Measurements from ENCODE around the gene INF2.

INF2 gene

DNA sequence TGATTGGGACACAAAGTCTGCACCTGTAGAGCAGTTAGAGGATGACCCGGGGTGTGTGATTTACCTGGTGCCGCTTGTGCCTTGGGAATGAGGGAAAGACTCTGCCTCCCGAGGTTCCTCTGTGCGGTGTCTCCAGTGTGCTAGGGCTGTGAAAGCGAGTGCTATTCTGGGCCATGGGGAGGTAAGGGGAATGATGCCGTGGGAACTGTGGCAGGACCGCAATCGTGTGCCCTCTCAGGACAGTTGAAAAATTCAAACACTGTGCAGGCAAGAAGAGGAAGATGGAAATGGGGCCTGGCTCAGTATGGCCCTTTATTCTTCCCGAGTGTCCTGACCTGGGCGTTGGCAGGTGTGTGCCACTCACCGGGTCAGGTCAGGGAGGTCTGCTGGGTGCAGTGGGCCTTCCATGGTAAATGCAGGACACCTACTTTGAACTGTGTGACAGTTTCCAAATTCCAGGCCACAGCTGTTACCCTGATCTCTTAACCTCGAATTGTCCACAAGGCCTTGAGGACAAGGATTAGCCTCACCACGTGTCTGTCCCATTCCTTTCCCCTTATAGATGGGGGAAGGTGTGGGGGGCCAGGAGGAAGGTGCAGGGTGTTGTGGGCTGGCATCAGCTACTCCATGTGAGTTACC lies 64.9 kb downstream of the INF2 start:
- DNase-seq = no peak

DNA sequence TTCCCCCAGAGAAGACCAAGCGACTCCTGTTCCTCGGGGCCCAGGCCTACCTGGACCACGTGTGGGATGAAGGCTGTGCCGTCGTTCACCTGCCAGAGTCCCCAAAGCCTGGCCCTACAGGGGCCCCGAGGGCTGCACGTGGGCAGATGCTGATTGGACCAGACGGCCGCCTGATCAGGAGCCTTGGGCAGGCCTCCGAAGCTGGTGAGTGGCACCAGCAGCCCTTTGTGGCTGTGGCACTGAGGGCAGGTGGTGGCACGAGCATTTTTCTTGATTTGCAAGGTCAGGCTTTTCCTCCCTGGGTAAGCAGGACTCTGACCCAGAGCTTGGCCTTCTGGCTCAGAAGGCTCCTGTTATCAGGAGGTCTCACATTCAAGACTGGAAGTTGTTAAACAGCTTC lies 66.2 kb downstream of the INF2 start:
- no peak for DNase-seq

DNA sequence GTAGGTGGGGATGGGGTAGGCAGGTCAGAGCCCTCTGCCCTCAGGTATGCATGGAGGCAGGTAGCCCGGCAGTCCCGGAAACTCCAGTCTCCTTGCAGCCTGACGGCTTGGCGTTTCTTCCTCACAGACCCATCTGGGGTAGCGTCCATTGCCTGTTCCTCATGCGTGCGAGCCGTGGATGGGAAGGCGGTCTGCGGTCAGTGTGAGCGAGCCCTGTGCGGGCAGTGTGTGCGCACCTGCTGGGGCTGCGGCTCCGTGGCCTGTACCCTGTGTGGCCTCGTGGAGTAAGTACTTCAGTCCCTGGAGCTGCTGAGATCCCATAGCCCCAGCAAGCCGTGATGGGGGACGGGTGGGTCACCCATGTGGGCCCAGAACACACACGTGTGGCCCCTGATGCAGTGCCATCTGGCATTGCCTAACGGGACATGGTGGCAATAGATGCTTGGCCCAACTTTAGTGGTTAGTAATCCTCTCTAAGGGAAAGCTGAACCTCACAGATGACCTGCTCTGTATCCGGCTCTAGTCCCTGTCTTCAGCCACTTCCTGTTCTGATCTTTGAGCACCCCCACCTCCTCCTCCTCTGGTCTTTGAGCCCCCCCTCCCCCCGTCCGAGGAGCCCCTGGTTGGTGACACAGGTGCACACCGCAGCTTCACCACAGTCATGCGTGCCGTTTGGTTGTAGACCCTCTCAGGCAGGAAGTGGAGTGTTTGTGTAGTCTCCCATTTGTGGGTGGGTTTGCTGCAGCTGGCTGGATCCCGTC lies 67.2 kb downstream of the INF2 start:
- DNase-seq = no peak

DNA sequence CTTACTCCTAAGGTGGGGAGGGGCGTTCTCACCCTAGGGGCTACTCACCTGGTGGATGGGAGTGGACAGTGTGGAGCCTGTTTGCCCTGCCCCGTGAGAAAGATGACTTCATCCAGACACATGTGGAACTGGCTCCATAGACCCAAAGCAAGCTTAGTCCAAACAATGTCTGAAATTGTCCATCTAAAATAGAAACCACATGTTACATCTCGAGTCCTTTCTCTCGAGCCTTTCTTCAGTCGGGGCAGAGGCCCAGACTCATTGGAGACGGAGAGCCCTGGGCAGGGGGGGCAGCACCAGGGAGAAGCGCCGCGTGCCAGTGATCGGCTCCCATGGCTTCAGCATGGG lies 67.8 kb downstream of the INF2 start:
- no peak for DNase-seq

DNA sequence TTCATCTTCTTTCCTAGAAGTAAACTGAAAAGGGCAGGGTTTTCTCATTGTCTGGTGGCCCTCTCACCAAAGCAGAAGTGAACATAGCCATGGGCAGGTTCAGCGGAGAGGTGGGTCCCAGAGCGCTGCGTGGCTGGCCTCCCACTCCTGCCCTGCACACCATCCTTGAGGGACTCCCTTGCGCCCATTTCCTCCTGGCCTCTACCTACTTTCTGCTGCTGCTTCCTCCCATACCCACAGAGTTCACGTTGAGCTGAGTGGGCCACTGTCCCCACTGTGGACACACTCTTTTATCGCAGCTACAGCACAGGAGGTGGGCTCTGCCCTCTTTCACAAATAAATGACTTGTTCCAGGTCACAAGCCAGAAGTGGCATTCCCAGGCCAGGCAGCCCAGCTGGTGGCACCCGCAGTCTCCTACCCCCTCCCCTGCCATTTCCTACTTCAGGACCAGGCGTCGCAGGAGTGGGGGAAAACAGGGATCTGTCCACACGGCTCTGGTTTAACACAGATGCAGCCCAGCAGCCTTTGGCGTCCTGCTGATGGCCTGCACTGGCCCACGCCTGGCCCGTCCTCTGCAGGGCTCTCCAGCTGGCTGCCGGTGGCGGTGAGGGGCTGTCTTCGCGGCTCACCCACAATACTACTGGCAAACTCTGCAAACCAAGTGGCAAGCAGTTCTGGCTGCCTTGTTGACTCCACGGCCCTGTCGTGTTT lies 68.4 kb downstream of the INF2 start:
- no peak for DNase-seq

DNA sequence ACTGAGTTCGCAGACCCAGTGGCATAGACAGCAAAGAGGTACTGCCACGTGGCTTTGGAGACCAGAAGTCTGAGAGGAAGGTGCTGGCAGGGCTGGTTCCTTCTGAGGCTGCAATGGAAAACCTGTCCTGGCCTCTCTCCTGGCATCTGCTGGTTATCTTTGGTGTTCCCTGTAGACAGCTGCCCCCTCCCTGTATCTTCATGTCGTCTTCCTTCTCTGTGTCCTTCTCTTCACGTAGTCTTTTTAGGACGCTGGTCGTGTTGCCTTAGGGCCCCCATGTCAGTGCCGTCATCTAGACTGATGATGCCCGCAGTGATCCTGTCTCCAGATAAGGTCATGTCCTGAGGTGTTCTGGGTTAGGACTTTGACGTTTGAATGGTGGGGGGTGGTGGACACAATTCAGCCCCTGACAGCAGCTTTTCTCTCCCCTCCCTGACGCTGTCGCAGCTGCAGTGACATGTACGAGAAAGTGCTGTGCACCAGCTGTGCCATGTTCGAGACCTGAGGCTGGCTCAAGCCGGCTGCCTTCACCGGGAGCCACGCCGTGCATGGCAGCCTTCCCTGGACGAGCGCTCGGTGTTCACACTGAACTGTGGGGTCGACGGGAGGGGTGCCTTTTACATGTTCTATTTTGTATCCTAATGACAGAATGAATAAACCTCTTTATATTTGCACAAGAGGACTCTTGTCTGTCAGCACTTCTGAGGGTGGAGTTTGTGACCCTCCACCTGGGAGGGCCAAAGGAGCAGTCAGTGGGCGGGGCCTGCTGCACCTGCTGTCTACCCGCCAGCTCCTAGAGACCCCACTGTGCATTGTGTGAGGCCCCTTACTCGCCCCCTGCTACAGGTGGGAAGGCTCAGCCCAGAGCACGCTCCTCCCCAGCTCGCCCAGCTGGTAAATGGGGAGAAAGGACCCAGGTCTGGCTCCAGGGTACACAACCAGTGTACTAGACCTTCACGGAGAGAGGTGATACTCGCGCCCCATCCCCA lies 69.9 kb downstream of the INF2 start:
- no peak for DNase-seq

DNA sequence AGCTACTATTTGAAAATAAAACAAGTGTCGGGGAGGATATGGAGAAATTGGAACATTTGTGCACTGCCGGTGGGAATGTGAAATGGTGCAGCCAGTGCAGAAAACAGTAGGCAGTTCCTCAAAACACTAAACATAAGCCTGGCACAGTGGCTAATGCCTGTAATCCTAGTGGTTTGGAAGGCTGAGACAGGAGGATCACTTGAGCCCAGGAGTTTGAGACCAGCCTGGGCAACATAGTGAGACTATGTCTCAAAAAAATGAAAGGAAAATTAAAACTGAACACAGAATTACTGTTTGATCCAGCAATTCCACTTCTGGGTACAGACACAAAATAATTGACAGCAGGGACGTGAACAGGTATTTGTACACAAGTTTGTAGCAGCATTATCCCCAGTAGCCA lies 76.1 kb downstream of the INF2 start:
- no peak for DNase-seq

DNA sequence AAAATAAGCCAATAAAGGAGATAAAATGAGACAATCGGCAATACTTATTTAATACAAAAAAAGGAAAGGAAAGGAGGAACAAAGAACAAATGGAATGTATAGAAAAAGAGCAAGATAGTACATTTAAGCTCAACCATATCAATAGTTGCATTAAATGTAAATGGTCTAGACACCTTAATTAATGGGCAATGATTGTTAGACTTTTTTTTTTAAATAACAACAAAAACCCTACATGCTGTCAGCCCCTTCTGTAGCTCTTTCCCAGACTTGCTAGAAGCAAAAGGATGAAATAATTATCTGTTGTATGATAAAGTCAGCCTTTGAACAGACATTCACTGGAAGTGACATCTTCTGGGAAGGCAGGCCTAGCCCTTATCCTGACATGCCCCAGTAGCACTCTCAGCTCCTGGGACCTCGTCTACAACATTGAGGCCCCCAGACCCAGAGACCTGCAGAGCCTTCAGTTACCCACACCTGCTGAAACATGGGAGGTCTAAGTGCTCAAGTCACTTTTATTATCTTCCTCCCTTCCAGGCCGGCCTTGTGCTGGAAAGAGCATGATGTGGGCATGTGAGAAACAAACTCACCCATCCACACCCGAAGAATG lies 76.9 kb downstream of the INF2 start:
- DNase-seq = no peak

DNA sequence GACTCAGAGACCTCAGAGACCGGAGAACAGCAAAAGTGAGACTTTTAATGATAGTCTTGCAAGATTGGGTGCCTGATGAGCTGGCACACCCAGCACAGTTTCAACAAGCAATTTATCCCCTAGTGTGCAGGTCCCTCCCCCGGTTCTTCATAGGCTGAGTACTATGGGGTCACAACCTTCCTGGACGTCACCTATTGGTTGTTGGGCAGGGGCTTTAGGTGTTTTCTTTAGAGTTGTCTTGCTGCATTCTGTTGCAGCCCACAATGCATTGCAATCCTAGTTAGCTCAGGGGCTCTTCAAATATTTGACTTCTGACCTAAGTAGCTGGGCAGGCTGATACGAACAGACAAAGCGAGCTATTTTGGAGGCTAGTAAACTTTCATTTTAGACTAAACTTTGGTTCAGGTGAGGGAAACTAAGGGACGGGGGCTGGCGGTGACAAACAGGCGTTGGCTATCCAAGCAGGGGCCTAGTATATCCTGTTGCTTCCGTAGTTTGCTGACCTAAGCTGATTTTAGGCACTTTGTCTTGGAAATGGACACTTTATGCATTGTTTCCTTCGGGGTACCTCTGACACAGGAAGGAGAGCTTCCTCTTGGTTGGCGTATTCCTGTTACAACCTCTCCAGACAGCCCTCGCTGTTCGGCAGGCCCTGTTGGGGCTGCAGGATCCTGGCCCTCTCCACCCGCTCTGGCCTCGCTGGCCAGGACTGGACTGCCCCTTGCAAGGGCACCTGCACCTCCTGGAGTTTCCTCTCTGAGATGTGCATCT lies 77.6 kb downstream of the INF2 start:
- no peak for DNase-seq

DNA sequence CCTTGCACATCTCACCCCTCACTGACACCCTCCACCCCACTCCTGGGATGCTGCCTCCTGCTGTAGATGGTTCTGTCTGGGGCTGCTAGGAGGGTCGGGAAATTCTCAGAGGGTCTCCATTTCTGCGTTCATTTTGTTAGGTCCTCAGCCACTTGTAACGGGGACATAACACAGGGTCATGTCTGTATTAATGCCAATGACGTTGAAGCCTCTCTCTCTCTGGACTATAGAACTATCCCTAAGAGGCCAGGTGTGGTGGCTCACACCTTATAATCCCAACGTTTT lies 78.2 kb downstream of the INF2 start:
- no peak for DNase-seq

DNA sequence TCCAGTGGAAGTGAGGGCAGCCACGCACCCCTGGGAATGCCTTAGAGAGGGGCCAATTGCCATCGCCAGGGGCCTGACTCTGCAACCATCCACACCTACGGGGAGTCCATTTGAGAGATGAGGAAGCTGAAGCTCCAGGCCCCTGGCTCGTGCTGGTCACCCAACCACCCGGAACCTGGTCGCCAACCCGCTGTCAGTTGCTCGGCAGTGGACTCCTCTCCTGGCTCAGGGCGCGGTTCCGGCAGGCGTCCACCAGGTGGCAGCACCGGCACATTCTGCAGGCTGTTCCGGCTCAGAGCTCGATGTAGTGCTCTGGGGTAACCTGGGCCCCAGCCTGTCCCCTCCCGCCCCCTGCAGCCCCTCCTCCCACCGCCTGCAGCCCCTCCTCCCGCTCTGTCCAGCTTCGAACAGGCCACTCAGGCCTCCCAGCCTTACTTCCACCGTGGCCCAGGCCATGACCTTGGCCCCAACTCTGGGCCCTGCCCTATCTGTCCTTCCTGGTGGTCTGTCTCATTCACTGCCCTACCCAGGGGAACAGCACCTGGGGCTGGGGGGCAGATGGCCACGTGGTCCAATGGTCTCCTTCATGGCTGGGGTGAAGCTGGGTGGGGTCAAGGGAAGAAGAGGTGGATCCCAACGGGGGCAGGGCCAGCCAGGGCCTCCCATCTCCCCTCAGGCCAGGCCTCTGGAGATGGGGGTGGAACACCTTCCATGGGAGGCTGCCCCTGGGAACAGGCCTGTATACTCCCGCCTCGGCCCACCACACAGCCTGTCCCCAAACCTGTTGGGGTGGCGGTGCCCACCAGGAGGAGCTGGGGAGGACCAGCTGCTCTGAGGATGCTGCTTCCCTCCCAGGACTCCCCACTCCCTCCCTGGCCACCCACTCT lies 79.3 kb downstream of the INF2 start:
- peak; percentile 79 to 97 (median 86) for DNase-seq

DNA sequence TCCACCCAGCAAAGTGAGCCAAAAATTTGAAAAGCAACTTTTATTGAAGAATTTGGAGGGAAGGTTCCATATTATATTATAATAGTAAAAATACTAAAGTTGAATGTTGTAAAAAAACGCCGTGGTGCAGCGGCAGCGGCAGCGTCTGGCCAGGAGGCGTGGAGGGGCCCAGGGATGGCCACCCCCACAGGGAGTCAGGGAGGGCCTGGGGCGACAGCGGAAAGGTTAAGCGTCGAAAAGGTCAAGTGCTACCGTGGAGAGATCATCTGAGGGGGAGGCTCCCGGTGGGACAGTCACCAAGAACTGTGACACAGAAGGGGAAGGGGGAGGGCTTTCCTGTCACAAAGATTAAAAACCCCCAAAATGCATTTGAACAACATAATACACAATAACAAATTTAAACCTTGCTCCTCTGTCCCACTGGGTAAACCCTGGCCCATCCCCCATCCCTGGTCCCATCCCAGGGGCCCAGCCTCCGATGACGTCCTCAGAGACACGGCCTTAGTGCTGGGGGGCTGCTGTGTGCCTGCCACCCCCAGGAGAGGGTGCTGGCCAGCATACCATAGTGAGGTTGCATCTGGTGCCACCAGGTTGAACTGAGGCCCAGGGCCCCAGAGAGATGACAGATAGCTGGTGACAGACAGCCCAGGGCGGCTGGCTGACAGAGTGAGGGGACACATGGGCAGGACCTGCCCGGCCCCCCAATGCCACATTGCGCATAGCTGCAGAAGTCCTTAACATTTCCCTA lies 80.1 kb downstream of the INF2 start:
- DNase-seq = no peak

DNA sequence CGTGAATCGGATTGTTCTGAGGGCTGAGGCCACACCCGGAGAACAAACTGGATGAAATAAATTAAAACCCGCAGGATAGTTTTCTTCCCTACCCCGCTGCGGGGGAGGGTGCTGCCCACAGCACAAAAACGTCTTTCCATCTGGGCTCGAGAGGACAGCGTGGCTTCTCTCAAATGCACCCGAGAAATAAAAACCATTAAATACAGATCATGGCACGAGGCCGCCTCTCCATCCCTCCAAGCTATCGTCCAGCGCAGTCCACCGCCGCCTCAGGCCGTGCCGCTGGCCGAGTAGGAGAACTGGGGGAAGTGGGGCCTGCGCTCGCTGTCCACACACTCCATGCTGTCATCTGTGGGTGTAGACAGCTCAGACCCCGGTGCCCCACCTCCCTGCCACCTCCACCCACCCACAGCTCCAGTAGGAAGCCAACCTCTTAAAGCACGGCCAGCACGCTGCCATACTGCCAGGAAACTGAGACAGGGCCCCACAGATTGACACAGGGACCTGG lies 80.7 kb downstream of the INF2 start:
- no peak for DNase-seq

DNA sequence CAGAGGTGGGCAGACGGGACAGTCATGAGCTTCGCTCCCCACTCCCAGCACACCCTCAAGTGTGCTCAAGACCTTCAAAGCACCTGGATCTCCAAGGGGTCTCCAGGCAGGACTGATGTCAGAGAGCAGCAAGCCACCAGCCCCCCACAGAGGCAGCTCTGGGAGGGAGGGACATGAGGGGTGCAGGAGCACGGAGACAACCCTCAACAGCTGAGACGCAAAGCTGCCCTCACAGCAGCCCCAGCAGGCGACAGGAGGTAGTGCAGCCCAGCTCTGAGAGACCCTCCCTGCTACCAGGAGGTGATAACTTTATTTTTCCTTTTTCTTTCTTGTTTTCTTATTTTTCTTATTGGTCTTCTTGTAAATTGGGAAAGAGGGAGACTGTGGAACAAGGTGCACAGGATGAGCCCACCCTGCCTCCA lies 81.4 kb downstream of the INF2 start:
- DNase-seq = no peak

DNA sequence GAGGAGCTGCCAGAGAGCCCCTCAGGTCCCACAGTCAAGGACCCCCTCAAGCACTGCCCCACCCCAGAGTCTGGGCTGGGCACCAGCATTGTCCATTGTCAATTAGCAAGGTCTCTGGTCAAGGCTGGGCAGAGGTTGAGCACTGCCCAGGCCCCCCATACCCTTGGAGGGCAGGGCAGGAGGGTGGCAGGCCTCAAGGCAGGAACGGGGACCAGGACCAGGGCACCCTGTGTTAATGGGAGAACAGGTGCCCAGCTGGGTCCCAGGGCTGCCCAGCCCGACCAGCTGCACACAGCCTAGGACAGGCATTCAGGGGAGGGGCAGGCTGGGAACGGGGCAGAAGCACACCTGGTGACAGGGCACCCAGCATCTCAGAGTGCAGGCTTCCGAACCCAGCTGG lies 82.0 kb downstream of the INF2 start:
- DNase-seq = no peak

All from activated CD4-positive, CD25-positive, alpha-beta regulatory T cell (primary cell).